Lower leg skin (tissue), 4 donors: ENCODE measurements around the gene METTL16. TPM values are rescaled to one million over a fixed set of nuclear protein-coding genes. Genes with fewer than 3 reads are reported as not detected.

Experiments
- DNase-seq, 2 donors: peaks; one replicate each; pipeline ENCODE4 v3.0.0-alpha.2; 2019; ENCODE audit warnings: low spot score in 2 of 2
- H3K4me3 ChIP-seq: fragments of 200-600 bp; sonication (generic); 2 replicates; pipeline ENCODE4 v1.5.1; 2017; ENCODE audit warnings: mild to moderate bottlenecking, low read depth; ENCODE audit not compliant: poor library complexity, severe bottlenecking
- POLR2A ChIP-seq, 2 donors: fragments of 450-650 bp; IDR thresholded peaks; one replicate each; pipeline ENCODE4 v1.6.1; 2016 to 2017; ENCODE audit warnings: antibody characterized with exemption in 2 of 2, mild to moderate bottlenecking in 1 of 2, moderate library complexity in 1 of 2
- whole genome bisulfite sequencing, 2 donors: methylation state at CpG; one replicate each; pipeline ENCODE4 v1.1.5; 2018; 5-methylcytosine and 5-hydroxymethylcytosine counted together
- intact Hi-C: fragments of 100-400 bp; cut with DNase I; formaldehyde crosslinking; loops from one replicate; pipeline ENCODE4 v1.15.0; 2023; ENCODE audit warnings: low total_unique reads
- total RNA-seq, 4 donors: library from RNA; depleted of rRNA; stranded (reverse); fragments of >200 nt; gene quantifications; one replicate each; pipeline ENCODE4 v1.1.0, GENCODE V29; 2016
- TF ChIP-seq, protein P1 (sequence below), 3 donors: fragments of 450-650 bp; IDR thresholded peaks; one replicate each; pipeline ENCODE4 v1.5.1; 2016; ENCODE audit warnings: antibody characterized with exemption in 3 of 3, mild to moderate bottlenecking in 3 of 3, moderate library complexity in 2 of 3

METTL16 gene
- total RNA-seq, 4 donors from 2014 or later, result 17.7 to 47.4 (median 38.5) TPM

DNA sequence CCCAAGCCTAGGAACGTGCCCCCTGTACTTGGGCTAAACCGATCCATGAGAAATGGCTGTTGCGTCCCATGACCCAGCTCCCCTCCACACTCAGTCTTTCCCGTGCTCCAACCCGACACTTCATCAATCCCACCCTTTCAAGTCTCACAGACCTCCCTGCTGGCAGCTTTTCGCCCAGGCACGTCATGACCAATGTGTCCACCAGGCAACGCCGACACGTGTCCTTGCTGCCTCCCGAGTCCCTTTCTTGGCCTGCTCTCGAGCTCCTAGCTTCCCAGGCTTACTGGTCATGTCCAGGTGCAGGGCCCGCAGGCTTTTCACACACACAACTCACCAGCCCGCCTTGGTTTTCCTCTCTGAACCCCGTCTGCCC is 123.0 kb downstream of the METTL16 start:
- TF ChIP-seq, protein P1, sequence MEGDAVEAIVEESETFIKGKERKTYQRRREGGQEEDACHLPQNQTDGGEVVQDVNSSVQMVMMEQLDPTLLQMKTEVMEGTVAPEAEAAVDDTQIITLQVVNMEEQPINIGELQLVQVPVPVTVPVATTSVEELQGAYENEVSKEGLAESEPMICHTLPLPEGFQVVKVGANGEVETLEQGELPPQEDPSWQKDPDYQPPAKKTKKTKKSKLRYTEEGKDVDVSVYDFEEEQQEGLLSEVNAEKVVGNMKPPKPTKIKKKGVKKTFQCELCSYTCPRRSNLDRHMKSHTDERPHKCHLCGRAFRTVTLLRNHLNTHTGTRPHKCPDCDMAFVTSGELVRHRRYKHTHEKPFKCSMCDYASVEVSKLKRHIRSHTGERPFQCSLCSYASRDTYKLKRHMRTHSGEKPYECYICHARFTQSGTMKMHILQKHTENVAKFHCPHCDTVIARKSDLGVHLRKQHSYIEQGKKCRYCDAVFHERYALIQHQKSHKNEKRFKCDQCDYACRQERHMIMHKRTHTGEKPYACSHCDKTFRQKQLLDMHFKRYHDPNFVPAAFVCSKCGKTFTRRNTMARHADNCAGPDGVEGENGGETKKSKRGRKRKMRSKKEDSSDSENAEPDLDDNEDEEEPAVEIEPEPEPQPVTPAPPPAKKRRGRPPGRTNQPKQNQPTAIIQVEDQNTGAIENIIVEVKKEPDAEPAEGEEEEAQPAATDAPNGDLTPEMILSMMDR (IDR thresholded peaks at IDR 0.05), result no peak
- DNase-seq, result no peak
- 92 to 95% methylated on average over 15 of the region's 15 CpGs for WGBS, 2 donors
- no peak overlapping the region for H3K4me3 ChIP-seq
- intact Hi-C loops, result no loop called here

DNA sequence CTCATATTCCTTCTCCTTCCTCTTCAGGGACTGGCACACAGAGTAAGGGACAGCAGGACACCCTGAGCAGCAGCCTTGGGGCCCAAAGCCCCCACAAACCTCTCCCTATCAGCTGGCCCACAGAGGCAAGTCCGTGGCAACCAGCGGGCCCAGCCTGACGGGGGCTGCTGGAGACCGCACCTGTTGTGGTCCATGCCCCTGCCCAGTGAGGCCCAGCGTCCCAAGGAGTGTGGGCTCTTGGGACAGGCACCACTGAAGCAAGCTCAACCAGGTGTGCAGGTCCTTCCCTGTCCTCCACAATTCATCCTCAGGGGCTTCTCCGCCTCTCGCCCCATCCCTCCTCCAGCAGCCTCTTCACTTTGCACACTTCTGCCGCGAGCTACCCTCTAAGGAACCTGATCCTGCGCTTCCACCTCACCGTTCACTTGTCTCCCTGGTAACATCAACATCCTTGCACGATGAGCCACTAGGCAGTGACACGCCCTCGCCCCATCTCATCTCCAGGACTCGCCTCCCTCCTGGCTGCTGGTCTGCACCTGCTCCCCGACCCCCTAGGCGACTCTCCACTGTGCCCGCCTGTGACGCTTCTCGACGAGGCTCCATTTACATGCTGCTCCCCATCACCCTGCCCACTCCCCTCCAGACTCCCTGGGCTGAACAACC is 123.5 kb downstream of the METTL16 start:
- WGBS, 2 donors, result 85 to 87% methylated on average over 21 of the region's 21 CpGs
- DNase-seq, result no peak
- intact Hi-C loops, result no loop called here

DNA sequence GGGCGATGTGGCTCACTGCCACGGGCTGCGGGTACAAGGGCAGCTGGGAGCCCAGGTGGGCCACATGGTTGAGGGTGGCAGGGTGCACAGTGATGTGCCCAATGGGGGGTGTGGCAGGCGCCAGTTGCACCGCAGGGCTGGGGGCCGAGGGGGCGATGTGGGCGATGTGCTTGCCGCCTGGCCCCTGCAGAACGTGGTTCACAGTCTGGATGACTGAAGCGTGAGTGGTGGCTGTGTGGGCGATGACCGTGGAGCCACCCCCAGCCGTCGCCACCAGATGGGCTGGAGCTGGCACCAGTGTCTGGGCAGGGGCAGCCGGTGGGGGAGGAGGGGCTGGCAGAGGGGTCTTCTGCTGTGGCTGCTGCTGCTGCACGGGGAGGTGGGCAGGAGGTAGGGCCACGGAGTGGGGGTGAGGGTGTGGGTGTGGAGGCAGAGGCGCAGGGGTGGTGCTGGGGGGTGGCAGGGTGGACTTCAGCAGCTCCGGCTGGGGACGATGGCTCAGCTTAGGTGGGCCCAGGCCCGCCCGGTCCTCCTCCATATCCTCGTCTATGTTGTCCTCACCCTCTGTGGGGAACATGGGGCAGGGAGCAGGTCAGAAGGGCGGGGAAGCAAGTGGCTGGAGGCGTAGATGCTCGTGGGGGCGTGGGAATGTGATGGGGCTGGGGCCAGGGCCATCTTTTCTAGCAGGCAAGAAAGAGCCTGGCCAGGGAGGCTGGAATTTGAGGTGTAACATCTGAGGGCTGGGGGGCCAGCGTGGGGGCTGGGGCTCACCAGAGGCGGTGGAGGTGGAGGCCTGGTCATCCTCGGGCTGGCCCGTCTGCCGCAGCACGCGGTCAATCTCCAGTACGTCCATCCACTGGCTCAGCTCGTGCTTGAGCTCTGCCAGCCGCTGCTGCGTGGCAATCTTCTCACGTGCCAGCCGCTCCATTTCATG is 124.3 kb downstream of the METTL16 start:
- 87 to 93% methylated on average over 40 to 41 of the region's 41 CpGs for WGBS, 2 donors
- TF ChIP-seq, protein P1 (IDR thresholded peaks at IDR 0.05), result no peak
- TF ChIP-seq POLR2A (IDR thresholded peaks at IDR 0.05), result no peak
- H3K4me3 ChIP-seq, result no peak overlapping the region
- DNase-seq, result no peak
- intact Hi-C loops, result no loop called here

More for the DNA sequence above, 123.5 kb downstream of the METTL16 start:
- TF ChIP-seq, protein P1 (IDR thresholded peaks at IDR 0.05), result no peak
- TF ChIP-seq POLR2A (IDR thresholded peaks at IDR 0.05), result no peak
- H3K4me3 ChIP-seq, result no peak overlapping the region

DNA sequence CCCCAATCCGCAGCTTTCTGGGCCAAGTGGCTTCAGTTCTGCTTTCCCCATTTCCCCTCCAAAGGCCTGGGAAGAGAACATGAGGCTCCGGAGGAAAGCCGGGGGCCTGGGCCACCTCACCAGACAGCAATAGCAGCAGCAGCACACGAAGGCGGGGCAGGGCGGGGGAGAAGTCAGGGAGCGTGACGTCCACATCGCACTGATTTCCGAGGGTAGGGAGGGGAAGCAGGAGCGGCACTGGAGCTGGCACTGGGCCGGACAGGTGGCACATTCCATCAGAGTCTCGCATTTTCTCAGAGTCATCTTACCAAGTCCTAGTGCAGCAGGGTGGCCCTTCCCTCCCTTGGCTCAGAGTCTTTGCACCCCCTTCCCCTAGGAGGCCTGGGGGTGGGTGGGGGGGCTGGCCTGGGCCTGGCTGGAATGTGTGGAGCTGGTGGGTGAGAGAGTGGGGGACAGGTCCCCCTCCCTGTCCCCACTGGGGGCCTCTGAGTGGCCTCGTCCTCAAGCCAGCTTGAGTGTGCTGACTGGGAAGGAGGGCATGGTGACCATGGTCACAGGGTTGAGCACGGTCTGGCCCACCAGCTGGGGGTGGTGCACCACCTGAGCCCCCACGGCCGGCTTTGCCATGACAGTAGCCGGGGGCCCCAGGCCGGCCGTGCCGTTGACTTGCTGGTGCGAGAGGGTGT is 125.1 kb downstream of the METTL16 start:
- intact Hi-C loops, result no loop called here
- TF ChIP-seq, protein P1 (IDR thresholded peaks at IDR 0.05), result no peak
- TF ChIP-seq POLR2A (IDR thresholded peaks at IDR 0.05), result no peak
- no peak for DNase-seq
- no peak overlapping the region for H3K4me3 ChIP-seq
- 72 to 80% methylated on average over 18 to 22 of the region's 22 CpGs for WGBS, 2 donors

DNA sequence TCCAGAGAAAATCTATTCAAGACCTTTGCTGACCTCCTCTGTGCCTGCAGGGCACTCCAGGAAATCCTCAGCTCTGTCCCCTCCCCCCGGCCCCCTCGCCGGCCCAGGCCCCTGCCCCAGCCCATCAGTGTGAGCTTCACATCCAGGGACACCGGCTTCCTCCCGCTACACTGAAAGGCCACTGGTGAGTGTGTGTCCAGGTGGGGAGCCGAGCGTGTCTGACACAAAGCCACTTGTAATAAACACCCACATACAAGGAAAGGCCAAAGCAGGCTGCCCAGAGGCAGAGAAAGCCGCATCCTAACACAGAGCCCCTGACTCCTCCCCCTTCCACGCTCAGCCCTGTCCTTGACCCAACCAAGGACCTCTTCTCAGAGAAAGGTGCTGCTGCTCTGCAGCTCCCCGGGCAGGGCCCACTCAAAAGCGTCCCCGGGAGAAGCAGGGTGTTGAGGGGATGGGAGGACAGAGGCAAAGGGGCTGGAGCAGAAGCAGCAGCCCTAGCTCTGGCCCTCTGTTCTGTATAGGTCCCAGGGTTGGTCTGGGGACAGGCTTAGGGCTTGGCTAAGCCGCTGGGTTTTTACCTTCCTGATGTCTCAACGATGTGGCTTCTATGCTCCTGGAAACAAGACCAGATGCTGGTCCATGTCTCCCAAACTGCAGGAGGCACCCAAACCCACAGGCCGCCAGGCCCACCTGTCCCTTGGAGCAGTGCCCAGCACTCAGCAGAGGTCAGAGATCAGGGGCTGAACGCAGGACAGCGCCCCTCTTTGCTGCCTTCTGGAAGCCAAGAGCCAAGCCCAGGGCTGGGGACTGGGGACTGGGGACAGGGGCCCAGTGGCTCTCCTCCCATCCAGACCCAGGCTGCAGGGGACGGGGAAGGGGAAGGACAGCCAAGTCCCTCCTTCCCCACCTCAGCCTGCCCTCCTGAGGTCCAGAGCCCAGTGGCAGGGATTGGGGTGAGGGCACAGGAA is 126.2 kb downstream of the METTL16 start:
- H3K4me3 ChIP-seq, result no peak overlapping the region
- 75 to 76% methylated on average over 18 of the region's 18 CpGs for WGBS, 2 donors
- no peak for TF ChIP-seq POLR2A (IDR thresholded peaks at IDR 0.05)
- TF ChIP-seq, protein P1 (IDR thresholded peaks at IDR 0.05), result no peak
- intact Hi-C loops, result no loop called here
- DNase-seq, result no peak
